ENCODE results near the gene MORN1. TPM values are rescaled to one million over a fixed set of nuclear protein-coding genes. Genes with fewer than 3 reads are reported as not detected.

The MORN1 gene
- total RNA-seq, 6 experiments from 2014 or later: 3.1 to 7.1 (median 4.5) TPM

- Histone ChIP-seq H3K27me3 (no peaks in the 10 kb centered on the region), H3K4me1 (no peaks in the 10 kb centered on the region), H3K27ac (no peak overlapping the region), H3K4me3 (no peak overlapping the region), H3K9me3 (no peaks in the 10 kb centered on the region), H3K36me3 (no peaks in the 10 kb centered on the region)
- no peak for TF ChIP-seq POLR2A (IDR thresholded peaks at IDR 0.05)
- TF ChIP-seq, protein P1, sequence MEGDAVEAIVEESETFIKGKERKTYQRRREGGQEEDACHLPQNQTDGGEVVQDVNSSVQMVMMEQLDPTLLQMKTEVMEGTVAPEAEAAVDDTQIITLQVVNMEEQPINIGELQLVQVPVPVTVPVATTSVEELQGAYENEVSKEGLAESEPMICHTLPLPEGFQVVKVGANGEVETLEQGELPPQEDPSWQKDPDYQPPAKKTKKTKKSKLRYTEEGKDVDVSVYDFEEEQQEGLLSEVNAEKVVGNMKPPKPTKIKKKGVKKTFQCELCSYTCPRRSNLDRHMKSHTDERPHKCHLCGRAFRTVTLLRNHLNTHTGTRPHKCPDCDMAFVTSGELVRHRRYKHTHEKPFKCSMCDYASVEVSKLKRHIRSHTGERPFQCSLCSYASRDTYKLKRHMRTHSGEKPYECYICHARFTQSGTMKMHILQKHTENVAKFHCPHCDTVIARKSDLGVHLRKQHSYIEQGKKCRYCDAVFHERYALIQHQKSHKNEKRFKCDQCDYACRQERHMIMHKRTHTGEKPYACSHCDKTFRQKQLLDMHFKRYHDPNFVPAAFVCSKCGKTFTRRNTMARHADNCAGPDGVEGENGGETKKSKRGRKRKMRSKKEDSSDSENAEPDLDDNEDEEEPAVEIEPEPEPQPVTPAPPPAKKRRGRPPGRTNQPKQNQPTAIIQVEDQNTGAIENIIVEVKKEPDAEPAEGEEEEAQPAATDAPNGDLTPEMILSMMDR (IDR thresholded peaks at IDR 0.05): no peak
- peak in 2 of 3 donors; percentile 39 to 40 for DNase-seq
- no CpG with 5 or more reads among the region's 20 CpGs for WGBS (ENCODE audit: insufficient coverage, low coverage, low lambda C conversion rate, missing lambda C conversion rate)
- ATAC-seq: no peak
- intact Hi-C loops (cut with DNase I): no loop called here
Observed at GRCh38 chr1:2373551-2374251, 17.7 kb downstream of the MORN1 start.

GRCh38 chr1:2372551-2373490, 18.5 kb downstream of the MORN1 start:
- Histone ChIP-seq H3K4me1 (no peaks in the 10 kb centered on the region), H3K36me3 (no peaks in the 10 kb centered on the region), H3K9me3 (no peaks in the 10 kb centered on the region), H3K27me3 (no peaks in the 10 kb centered on the region), H3K4me3 (no peak overlapping the region), H3K27ac (no peak overlapping the region)
- ATAC-seq (no peak), DNase-seq (peak; percentile 10 to 48 (median 30))
- intact Hi-C loops (cut with DNase I): no loop called here
- TF ChIP-seq POLR2A (IDR thresholded peaks at IDR 0.05): no peak
- TF ChIP-seq, protein P1 (IDR thresholded peaks at IDR 0.05): no peak
- WGBS (ENCODE audit: insufficient coverage, low coverage, low lambda C conversion rate, missing lambda C conversion rate): 95% methylated on average over 7 of the region's 36 CpGs

DNA sequence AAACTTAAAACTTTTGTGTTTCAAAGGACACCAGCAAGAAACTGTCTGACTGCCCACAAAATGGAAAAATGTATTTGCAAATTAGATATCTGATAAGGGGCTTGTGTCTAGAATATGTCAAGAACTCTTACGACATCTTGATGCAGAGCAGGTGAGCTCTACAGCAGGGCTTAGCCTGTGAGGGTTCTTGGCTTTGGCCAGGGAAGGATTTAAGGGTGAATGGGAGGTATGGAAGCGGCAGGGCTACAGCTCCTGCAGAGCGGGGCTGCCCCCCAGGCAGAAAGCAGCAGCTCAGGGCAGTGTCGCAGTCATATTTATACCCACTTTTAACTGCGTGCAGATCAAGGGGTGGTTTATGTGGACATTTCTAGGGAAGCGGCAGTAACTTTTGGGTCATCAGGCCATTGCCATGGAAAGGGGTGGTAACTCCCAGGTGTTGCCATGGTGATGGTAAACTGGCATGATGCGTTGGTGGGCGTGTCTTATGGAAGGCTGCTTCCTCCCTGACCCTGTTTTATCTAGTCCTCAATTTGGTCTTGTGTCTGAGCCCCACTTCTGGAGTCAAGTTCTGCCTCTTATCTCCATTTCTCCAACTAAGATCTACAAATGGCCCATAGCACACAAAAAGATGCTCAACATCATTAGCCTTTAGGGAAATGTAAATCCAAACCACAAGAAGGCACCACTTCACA, 23.2 kb downstream of the MORN1 start:
- Histone ChIP-seq H3K36me3 (no peaks in the 10 kb centered on the region), H3K27me3 (no peaks in the 10 kb centered on the region), H3K27ac (no peak overlapping the region), H3K9me3 (no peaks in the 10 kb centered on the region), H3K4me3 (no peak overlapping the region), H3K4me1 (no peaks in the 10 kb centered on the region)
- TF ChIP-seq POLR2A (IDR thresholded peaks at IDR 0.05): no peak
- TF ChIP-seq, protein P1 (IDR thresholded peaks at IDR 0.05): no peak
- no peak for ATAC-seq
- 80% methylated on average over 1 of the region's 8 CpGs for WGBS (ENCODE audit: insufficient coverage, low coverage, low lambda C conversion rate, missing lambda C conversion rate)
- peak in 1 of 3 donors; percentile 17 for DNase-seq
- intact Hi-C loops (cut with DNase I): no loop called here

DNA sequence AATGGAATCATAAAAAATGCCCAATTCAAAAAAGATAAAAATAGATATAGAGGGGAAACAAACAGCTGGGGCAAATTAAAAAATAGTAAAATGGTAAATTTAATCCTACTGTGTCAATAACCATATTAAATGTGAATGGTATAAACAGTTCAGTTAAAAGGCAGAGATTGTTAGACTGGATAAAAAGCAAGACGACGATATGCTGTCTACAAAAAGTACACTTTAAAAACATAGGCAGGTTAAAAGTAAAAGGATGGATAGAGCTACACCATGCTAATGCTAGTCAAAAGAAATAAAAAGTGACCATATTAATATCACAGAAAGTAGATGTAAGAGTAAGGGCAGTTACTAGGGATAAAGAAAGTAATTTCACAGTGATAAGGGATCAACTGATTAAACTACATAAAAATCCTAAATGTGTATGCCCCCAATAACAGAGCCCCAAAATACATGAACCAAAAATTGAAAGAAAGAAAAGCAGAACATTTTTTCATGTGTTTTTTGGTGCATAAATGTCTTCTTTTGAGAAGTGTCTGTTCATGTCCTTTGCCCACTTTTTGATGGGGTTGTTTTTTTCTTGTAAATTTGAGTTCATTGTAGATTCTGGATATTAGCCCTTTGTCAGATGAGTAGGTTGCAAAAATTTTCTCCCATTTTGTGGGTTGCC, 27.4 kb downstream of the MORN1 start:
- TF ChIP-seq, protein P1 (IDR thresholded peaks at IDR 0.05): no peak
- no peak for TF ChIP-seq POLR2A (IDR thresholded peaks at IDR 0.05)

More for the DNA sequence above, 27.4 kb downstream of the MORN1 start:
- Histone ChIP-seq H3K4me3 (no peak overlapping the region), H3K4me1 (no peaks in the 10 kb centered on the region), H3K36me3 (no peaks in the 10 kb centered on the region), H3K9me3 (no peaks in the 10 kb centered on the region), H3K27ac (no peak overlapping the region), H3K27me3 (no peaks in the 10 kb centered on the region)
- ATAC-seq (no peak), DNase-seq (no peak)
- intact Hi-C loops (cut with DNase I): no loop called here
- WGBS (ENCODE audit: insufficient coverage, low coverage, low lambda C conversion rate, missing lambda C conversion rate): 95% methylated on average over 2 of the region's 2 CpGs

All from right lobe of liver (tissue), 6 donors.